K562 (cell line): Measurements from ENCODE around the gene KCNQ2. TPM values are rescaled to one million over a fixed set of nuclear protein-coding genes. Genes with fewer than 3 reads are reported as not detected.

Experiments used
- ARNT ChIP-seq, 2 experiments: fragments of 450-650 bp; IDR thresholded peaks; 2 replicates each; pipeline ENCODE4 v1.6.1; 2016; ENCODE audit warnings: mild to moderate bottlenecking in 1 of 2
- ATF7 ChIP-seq: fragments of 450-650 bp; IDR thresholded peaks from 2 replicates; pipeline ENCODE4 v1.7.1; 2014; ENCODE audit warnings: mild to moderate bottlenecking, moderate library complexity
- HBP1 ChIP-seq: fragments of 450-650 bp; formaldehyde crosslinking; IDR thresholded peaks from 2 replicates; pipeline ENCODE4 v1.4.0; 2022; ENCODE audit warnings: missing genetic modification characterization
- PHB ChIP-seq: fragments of 250-450 bp; sonication (Bioruptor Pico); IDR thresholded peaks from 2 replicates; pipeline ENCODE4 v1.5.0; 2021
- SFPQ ChIP-seq: fragments of 200-400 bp; formaldehyde crosslinking; IDR thresholded peaks from 2 replicates; pipeline ENCODE4 v1.6.1; 2017; ENCODE audit warnings: mild to moderate bottlenecking, low read depth, low read length, moderate library complexity
- SMAD4 ChIP-seq: fragments of 250-450 bp; sonication (Bioruptor Pico); conservative IDR thresholded peaks from 2 replicates; pipeline ENCODE4 v1.8.0; 2021; ENCODE audit warnings: inconsistent platforms, mild to moderate bottlenecking, moderate library complexity
- STAG1 ChIP-seq: sonication (generic); formaldehyde crosslinking; IDR thresholded peaks from 2 replicates; pipeline ENCODE4 v1.5.0; 2020; ENCODE audit warnings: missing genetic modification reagents, borderline replicate concordance
- THRB ChIP-seq: fragments of 450-650 bp; formaldehyde crosslinking; conservative IDR thresholded peaks from 2 replicates; pipeline ENCODE4 v1.4.0; 2022; ENCODE audit warnings: mild to moderate bottlenecking, missing genetic modification characterization
- ZNF668 ChIP-seq: fragments of 250-450 bp; sonication (Bioruptor Pico); IDR thresholded peaks from 2 replicates; pipeline ENCODE4 v1.8.0; 2022; ENCODE audit warnings: mild to moderate bottlenecking, inconsistent platforms
- polyA plus RNA-seq, 8 experiments: library from polyadenylated mRNA; depleted of rRNA in 4 of 8; stranded (reverse) in 5 of 8; unstranded in 3 of 8; fragments of >200 nt; fragmentation: Nextera tagmentation in 2 of 8; fragmentation: Illumina TruSeq in 1 of 8; extraction: Ambion mirVana in 2 of 8; extraction: Trizol in 1 of 8; gene quantifications; 2 replicates each; pipeline versions ENCODE4 v1.2.1 to v1.2.3, GENCODE V29; 2011 to 2014; ENCODE audit warnings: inconsistent platforms in 1 of 8, missing spikeins in 1 of 8
- total RNA-seq, 7 experiments: library from RNA; depleted of rRNA in 6 of 7; stranded (reverse); fragments of >200 nt in 6 of 7; fragmentation: Illumina TruSeq in 2 of 7; extraction: Trizol in 2 of 7; gene quantifications; 2 replicates each; pipeline versions ENCODE4 v1.2.1 to v1.2.3, GENCODE V29; 2011 to 2021; ENCODE audit warnings: low replicate concordance in 1 of 7
- TF ChIP-seq, protein P1 (sequence below): fragments of 200-600 bp; sonication (generic); IDR thresholded peaks from one replicate; pipeline ENCODE4 v1.6.1; 2012; ENCODE audit warnings: mild to moderate bottlenecking, low read depth, low read length, inconsistent platforms

KCNQ2 gene
- total and polyA plus RNA-seq, 9 of the 15 experiments (the other 6 are each of a cell fraction or from before 2014, with no cell fraction given) = 0.13 to 0.16 TPM; not detected in 7

GRCh38 chr20:63434599-63435378 lies 37.7 kb downstream of the KCNQ2 start (continued):
- TF ChIP-seq, protein P1, sequence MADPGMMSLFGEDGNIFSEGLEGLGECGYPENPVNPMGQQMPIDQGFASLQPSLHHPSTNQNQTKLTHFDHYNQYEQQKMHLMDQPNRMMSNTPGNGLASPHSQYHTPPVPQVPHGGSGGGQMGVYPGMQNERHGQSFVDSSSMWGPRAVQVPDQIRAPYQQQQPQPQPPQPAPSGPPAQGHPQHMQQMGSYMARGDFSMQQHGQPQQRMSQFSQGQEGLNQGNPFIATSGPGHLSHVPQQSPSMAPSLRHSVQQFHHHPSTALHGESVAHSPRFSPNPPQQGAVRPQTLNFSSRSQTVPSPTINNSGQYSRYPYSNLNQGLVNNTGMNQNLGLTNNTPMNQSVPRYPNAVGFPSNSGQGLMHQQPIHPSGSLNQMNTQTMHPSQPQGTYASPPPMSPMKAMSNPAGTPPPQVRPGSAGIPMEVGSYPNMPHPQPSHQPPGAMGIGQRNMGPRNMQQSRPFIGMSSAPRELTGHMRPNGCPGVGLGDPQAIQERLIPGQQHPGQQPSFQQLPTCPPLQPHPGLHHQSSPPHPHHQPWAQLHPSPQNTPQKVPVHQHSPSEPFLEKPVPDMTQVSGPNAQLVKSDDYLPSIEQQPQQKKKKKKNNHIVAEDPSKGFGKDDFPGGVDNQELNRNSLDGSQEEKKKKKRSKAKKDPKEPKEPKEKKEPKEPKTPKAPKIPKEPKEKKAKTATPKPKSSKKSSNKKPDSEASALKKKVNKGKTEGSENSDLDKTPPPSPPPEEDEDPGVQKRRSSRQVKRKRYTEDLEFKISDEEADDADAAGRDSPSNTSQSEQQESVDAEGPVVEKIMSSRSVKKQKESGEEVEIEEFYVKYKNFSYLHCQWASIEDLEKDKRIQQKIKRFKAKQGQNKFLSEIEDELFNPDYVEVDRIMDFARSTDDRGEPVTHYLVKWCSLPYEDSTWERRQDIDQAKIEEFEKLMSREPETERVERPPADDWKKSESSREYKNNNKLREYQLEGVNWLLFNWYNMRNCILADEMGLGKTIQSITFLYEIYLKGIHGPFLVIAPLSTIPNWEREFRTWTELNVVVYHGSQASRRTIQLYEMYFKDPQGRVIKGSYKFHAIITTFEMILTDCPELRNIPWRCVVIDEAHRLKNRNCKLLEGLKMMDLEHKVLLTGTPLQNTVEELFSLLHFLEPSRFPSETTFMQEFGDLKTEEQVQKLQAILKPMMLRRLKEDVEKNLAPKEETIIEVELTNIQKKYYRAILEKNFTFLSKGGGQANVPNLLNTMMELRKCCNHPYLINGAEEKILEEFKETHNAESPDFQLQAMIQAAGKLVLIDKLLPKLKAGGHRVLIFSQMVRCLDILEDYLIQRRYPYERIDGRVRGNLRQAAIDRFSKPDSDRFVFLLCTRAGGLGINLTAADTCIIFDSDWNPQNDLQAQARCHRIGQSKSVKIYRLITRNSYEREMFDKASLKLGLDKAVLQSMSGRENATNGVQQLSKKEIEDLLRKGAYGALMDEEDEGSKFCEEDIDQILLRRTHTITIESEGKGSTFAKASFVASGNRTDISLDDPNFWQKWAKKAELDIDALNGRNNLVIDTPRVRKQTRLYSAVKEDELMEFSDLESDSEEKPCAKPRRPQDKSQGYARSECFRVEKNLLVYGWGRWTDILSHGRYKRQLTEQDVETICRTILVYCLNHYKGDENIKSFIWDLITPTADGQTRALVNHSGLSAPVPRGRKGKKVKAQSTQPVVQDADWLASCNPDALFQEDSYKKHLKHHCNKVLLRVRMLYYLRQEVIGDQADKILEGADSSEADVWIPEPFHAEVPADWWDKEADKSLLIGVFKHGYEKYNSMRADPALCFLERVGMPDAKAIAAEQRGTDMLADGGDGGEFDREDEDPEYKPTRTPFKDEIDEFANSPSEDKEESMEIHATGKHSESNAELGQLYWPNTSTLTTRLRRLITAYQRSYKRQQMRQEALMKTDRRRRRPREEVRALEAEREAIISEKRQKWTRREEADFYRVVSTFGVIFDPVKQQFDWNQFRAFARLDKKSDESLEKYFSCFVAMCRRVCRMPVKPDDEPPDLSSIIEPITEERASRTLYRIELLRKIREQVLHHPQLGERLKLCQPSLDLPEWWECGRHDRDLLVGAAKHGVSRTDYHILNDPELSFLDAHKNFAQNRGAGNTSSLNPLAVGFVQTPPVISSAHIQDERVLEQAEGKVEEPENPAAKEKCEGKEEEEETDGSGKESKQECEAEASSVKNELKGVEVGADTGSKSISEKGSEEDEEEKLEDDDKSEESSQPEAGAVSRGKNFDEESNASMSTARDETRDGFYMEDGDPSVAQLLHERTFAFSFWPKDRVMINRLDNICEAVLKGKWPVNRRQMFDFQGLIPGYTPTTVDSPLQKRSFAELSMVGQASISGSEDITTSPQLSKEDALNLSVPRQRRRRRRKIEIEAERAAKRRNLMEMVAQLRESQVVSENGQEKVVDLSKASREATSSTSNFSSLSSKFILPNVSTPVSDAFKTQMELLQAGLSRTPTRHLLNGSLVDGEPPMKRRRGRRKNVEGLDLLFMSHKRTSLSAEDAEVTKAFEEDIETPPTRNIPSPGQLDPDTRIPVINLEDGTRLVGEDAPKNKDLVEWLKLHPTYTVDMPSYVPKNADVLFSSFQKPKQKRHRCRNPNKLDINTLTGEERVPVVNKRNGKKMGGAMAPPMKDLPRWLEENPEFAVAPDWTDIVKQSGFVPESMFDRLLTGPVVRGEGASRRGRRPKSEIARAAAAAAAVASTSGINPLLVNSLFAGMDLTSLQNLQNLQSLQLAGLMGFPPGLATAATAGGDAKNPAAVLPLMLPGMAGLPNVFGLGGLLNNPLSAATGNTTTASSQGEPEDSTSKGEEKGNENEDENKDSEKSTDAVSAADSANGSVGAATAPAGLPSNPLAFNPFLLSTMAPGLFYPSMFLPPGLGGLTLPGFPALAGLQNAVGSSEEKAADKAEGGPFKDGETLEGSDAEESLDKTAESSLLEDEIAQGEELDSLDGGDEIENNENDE = no peak
- peak; percentile 56; the same call in 1 of the 2 replicates for TF ChIP-seq ATF7
- peak; percentile 34; the same call in 1 of the 2 replicates for TF ChIP-seq SMAD4 (CRISPR knock-in tag)
- TF ChIP-seq SFPQ = no peak
- TF ChIP-seq ZNF668 (CRISPR knock-in tag) = no peak
- 0 out of 4 replicates have a peak, but pooled peaks of 1 of the 2 experiments have one; percentile 64 for TF ChIP-seq ARNT (IDR thresholded peaks at IDR 0.05)
- TF ChIP-seq STAG1 (CRISPR knock-in tag) = peak; percentile 47; the same call in 1 of the 2 replicates
- no peak for TF ChIP-seq THRB (CRISPR knock-in tag)
- no peak for TF ChIP-seq HBP1 (CRISPR knock-in tag)
- no peak for TF ChIP-seq PHB (CRISPR knock-in tag)
